DOHH2 (cell line): ENCODE measurements around the gene NEURL1.

Source experiments
- H3F3A ChIP-seq: fragments of 200-600 bp; sonication (generic), shearing (Covaris generic); 2 replicates; pipeline ENCODE4 v1.6.0; 2016; ENCODE audit warnings: antibody characterized with exemption, mild to moderate bottlenecking; ENCODE audit not compliant: control insufficient read depth, insufficient read depth
- H3K27ac ChIP-seq: fragments of 200-600 bp; sonication (generic); 2 replicates; pipeline ENCODE4 v1.5.1; 2014; ENCODE audit warnings: low read depth, mild to moderate bottlenecking, low read length, moderate library complexity
- H3K27me3 ChIP-seq: fragments of 200-600 bp; sonication (generic); 2 replicates; pipeline ENCODE4 v1.6.1; 2014; ENCODE audit warnings: mild to moderate bottlenecking, low read length, mixed read lengths; ENCODE audit not compliant: control insufficient read depth
- H3K36me3 ChIP-seq: fragments of 200-600 bp; sonication (generic); 2 replicates; pipeline ENCODE4 v1.6.1; 2014; ENCODE audit warnings: mild to moderate bottlenecking, low read length, moderate library complexity, mixed read lengths; ENCODE audit not compliant: control insufficient read depth
- H3K4me1 ChIP-seq: fragments of 200-600 bp; sonication (generic); 2 replicates; pipeline ENCODE4 v1.6.1; 2014; ENCODE audit warnings: mild to moderate bottlenecking, low read length, mixed read lengths; ENCODE audit not compliant: control insufficient read depth
- H3K4me2 ChIP-seq: fragments of 200-600 bp; sonication (generic); 2 replicates; pipeline ENCODE4 v1.6.0; 2014; ENCODE audit warnings: mild to moderate bottlenecking, low read length, moderate library complexity
- H3K4me3 ChIP-seq: fragments of 200-600 bp; sonication (generic); 2 replicates; pipeline ENCODE4 v1.5.1; 2014; ENCODE audit warnings: mild to moderate bottlenecking, low read length, mixed read lengths
- H3K79me2 ChIP-seq: fragments of 200-600 bp; sonication (generic); 2 replicates; pipeline ENCODE4 v1.6.1; 2014; ENCODE audit warnings: mild to moderate bottlenecking, low read length, mixed read lengths; ENCODE audit not compliant: control insufficient read depth
- H3K9me2 ChIP-seq: fragments of 200-600 bp; sonication (generic); replicated peaks from 2 replicates; pipeline ENCODE4 v1.6.1; 2014; ENCODE audit warnings: mild to moderate bottlenecking, low read length, mixed read lengths; ENCODE audit not compliant: control insufficient read depth
- H3K9me3 ChIP-seq: fragments of 200-600 bp; sonication (generic); 2 replicates; pipeline ENCODE4 v1.6.1; 2014; ENCODE audit warnings: antibody characterized with exemption, low read length, mixed read lengths; ENCODE audit not compliant: control insufficient read depth, insufficient read depth
- H4K20me1 ChIP-seq: fragments of 200-600 bp; sonication (generic); 2 replicates; pipeline ENCODE4 v1.6.0; 2014; ENCODE audit warnings: low read depth, mild to moderate bottlenecking, antibody characterized with exemption, low read length, moderate library complexity; ENCODE audit not compliant: control insufficient read depth, insufficient read depth
- EZH2phosphoT487 ChIP-seq: fragments of 200-600 bp; sonication (generic); IDR thresholded peaks from 2 replicates; pipeline ENCODE4 v1.6.1; 2017; ENCODE audit warnings: borderline replicate concordance, mild to moderate bottlenecking, antibody characterized with exemption, low read length, moderate library complexity, mixed read lengths
- TF ChIP-seq, protein P1 (sequence below): fragments of 200-600 bp; sonication (generic); IDR thresholded peaks from one replicate; pipeline ENCODE4 v1.5.1; 2014; ENCODE audit warnings: antibody characterized with exemption, mild to moderate bottlenecking, low read depth, low read length; ENCODE audit not compliant: poor library complexity, severe bottlenecking

The NEURL1 gene

DNA sequence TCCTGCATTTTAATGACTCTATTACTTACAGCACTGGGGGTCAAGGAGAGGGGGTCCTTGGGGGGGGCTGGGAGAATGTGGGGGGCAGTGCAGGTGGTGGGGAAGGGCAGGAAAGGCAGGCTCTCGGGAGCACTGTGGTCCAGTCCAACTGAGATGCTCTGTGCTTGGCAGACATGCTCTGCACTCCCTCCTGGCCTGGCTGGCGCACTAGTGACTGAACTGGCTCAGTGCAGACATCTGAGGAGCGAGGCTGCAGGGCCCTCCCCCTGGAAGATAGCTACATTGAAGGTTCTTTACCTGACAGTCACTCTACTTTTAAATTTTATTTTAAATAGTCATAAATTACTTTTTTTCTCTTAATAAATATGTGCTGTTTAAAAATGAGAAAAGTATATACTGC is 105.7 kb downstream of the NEURL1 start:
- Histone ChIP-seq H3K4me2 (no peak overlapping the region), H3K4me1 (no peaks in the 10 kb centered on the region), H4K20me1 (no peaks in the 10 kb centered on the region), H3K79me2 (no peaks in the 10 kb centered on the region), H3K4me3 (no peak overlapping the region), H3K9me2 (no peaks in the 10 kb centered on the region), H3K27ac (no peak overlapping the region), H3F3A (no peaks in the 10 kb centered on the region), H3K36me3 (no peaks in the 10 kb centered on the region), H3K27me3 (no peaks in the 10 kb centered on the region), H3K9me3 (no peaks in the 10 kb centered on the region)
- TF ChIP-seq, protein P1, sequence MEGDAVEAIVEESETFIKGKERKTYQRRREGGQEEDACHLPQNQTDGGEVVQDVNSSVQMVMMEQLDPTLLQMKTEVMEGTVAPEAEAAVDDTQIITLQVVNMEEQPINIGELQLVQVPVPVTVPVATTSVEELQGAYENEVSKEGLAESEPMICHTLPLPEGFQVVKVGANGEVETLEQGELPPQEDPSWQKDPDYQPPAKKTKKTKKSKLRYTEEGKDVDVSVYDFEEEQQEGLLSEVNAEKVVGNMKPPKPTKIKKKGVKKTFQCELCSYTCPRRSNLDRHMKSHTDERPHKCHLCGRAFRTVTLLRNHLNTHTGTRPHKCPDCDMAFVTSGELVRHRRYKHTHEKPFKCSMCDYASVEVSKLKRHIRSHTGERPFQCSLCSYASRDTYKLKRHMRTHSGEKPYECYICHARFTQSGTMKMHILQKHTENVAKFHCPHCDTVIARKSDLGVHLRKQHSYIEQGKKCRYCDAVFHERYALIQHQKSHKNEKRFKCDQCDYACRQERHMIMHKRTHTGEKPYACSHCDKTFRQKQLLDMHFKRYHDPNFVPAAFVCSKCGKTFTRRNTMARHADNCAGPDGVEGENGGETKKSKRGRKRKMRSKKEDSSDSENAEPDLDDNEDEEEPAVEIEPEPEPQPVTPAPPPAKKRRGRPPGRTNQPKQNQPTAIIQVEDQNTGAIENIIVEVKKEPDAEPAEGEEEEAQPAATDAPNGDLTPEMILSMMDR: no peak
- TF ChIP-seq EZH2phosphoT487: no peak

DNA sequence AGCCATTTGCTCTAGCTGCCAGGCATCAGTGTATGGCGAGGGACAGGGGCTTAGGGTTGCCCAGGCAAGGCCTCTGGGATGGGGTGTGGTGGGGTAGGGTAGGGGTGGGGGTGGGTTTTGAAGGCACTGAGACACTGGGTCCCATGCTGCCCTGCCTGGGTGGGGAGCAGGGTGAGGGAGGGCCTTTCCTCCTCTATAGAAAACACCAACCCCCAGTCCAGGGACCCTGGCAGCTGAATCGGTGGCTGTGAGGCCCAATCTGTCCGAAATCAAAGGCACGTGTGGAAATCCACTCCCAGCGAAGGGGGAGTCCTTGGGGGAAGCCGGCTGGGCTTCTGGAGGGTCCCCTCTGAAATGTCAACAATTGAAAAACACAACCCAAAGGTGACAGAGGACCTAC is 106.4 kb downstream of the NEURL1 start:
- TF ChIP-seq, protein P1: no peak
- TF ChIP-seq EZH2phosphoT487: no peak
- Histone ChIP-seq H4K20me1 (no peaks in the 10 kb centered on the region), H3K27ac (no peak overlapping the region)

DNA sequence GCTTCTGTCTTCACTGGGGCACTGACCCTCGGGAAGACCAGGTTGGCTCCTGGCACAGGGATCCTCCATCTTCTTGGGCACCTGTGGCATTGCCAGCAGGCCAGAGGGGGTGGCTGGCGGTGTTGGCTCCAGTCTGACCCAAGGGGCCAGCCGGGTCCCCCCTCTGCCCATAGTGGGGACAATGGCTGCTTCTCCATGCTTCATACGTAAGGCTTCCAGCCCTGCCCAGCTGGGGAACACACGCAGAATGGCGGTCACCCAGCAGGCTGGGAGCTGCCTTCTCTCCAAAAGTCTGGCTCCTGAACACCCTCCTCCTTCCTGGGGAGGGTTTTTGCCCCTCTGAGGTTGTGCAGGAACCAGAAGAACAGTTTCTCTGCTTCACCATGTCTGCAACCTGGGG is 106.8 kb downstream of the NEURL1 start:
- no peaks in the 10 kb centered on the region for H3K9me3 ChIP-seq
- H3K27ac ChIP-seq: no peak overlapping the region
- no peaks in the 10 kb centered on the region for H4K20me1 ChIP-seq
- H3K4me3 ChIP-seq: no peak overlapping the region
- no peaks in the 10 kb centered on the region for H3K36me3 ChIP-seq
- TF ChIP-seq, protein P1: no peak
- TF ChIP-seq EZH2phosphoT487: no peak
- H3K4me1 ChIP-seq: no peaks in the 10 kb centered on the region
- no peak overlapping the region for H3K4me2 ChIP-seq
- no peaks in the 10 kb centered on the region for H3F3A ChIP-seq
- H3K9me2 ChIP-seq: no peaks in the 10 kb centered on the region
- H3K79me2 ChIP-seq: no peaks in the 10 kb centered on the region
- H3K27me3 ChIP-seq: no peaks in the 10 kb centered on the region

More for the DNA sequence above, 106.4 kb downstream of the NEURL1 start:
- H3F3A ChIP-seq: no peaks in the 10 kb centered on the region
- no peaks in the 10 kb centered on the region for H3K4me1 ChIP-seq
- H3K4me2 ChIP-seq: no peak overlapping the region
- no peaks in the 10 kb centered on the region for H3K9me3 ChIP-seq
- no peaks in the 10 kb centered on the region for H3K9me2 ChIP-seq
- no peaks in the 10 kb centered on the region for H3K27me3 ChIP-seq
- H3K36me3 ChIP-seq: no peaks in the 10 kb centered on the region
- no peaks in the 10 kb centered on the region for H3K79me2 ChIP-seq
- H3K4me3 ChIP-seq: no peak overlapping the region
